Measurements from ENCODE around the gene RBM22. TPM values are rescaled to one million over a fixed set of nuclear protein-coding genes. Genes with fewer than 3 reads are reported as not detected.

Gene RBM22
- total RNA-seq, 2 donors from 2014 or later = 40.0 to 42.6 TPM

DNA sequence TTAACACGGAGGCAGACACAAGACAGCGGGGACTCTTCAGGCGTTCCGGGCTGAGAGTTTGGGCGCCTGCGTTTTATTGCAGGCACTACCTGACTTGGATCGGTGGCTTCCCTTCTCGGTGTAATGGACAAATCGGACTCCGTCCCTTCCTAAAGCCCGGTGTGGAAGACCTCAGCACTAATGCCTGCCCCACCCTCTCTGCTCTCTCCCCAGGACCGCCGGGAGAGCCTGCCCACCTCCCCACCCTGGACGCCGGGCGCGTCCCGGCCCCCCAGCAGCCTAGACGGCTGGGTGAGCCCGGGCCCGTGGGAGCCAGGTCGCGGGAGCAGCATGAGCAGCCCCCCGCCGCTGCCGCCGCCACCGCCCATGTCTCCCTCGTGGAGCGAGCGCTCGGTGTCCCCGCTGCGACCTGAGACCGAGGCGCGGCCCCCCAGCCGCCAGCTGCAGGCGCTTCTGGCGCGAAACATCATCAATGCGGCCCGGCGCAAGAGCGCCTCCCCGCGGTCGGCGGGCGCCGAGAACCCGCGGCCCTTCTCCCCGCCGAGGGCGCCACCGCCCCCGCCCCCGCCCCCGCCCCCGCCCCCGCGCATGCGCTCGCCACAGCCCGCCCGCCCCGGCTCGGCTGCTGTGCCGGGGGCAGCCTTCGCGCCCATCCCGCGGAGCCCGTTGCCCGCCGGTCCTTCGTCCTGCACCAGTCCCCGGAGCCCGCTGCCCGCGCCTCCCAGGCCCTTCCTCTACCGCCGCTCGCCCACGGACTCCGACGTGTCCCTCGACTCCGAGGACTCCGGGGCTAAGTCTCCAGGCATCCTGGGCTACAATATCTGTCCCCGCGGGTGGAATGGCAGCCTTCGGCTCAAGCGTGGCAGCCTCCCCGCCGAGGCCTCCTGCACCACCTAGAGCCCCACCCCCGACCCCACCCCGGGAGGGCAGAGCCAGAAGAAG lies 44.4 kb downstream of the RBM22 start:
- Histone ChIP-seq H3K9me3 (no peaks in the 10 kb centered on the region), H3K27me3 (no peaks in the 10 kb centered on the region)

GRCh38 chr5:150655221-150655620 lies 45.6 kb downstream of the RBM22 start:
- Histone ChIP-seq H3K36me3 (no peaks in the 10 kb centered on the region), H3K9me3 (no peaks in the 10 kb centered on the region), H3K27ac (no peak overlapping the region), H3K4me1 (no peaks in the 10 kb centered on the region), H3K9ac (ENCODE audit: low read depth in 2 of 2, low read length in 2 of 2) (no peak overlapping the region), H3K4me3 (no peak overlapping the region), H3K27me3 (no peaks in the 10 kb centered on the region)
- intact Hi-C loops (cut with DNase I) = loop anchor here (10.0 kb wide), 1 partner anchor 190 kb away; the partner anchor contains the start of gene IRGM
- no peak for TF ChIP-seq CTCF (IDR thresholded peaks at IDR 0.05)
- DNase-seq = peak; percentile 18

More for the DNA sequence above, 44.4 kb downstream of the RBM22 start:
- Histone ChIP-seq H3K9ac (ENCODE audit: low read depth in 2 of 2, low read length in 2 of 2) (peak overlapping the region; percentile 55 to 75), H3K4me1 (no peaks in the 10 kb centered on the region), H3K4me3 (peak overlapping the region; percentile 51), H3K27ac (no peak overlapping the region), H3K36me3 (no peaks in the 10 kb centered on the region)
- intact Hi-C loops (cut with DNase I) = loop anchor here (10.0 kb wide), 1 partner anchor 188 kb away; the partner anchor contains the start of gene IRGM
- TF ChIP-seq CTCF (IDR thresholded peaks at IDR 0.05) = peak; percentile 36
- peak; percentile 79 for DNase-seq

DNA sequence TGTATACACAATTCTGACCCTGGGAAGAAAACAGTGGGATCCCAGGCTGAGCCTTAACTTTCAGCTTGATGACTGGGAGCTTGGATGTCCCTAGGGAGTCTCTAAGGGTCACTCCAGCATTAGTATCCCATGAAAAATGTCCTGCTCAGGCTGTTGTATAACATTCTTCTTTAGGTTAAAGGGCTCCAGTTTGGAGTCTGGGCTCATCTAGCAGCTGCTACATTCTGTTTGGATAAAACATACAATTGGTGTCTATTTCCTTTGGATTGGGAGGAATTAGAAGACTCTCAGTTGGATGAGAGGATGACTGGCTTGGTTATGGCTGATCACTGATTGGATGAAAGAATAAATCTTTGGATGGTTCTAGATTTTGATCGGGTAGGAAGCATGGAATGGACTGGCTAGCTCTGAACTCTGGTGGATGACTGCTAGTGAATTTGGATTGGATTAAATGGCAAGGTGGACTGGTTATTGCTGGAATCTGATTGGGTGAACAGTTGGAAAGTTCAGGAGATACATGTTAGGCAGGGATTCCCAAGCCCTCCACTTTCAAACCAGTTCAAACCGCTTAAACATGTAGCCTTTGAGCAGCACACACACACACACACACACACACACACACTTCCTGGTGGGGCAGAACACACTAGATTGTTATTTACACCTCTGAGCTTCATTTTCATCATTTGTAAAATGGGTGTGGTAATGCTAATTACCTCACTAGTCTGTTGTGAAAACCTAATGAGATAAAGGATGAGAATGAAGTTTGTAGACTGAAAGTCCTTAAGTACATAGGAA lies 46.9 kb downstream of the RBM22 start:
- Histone ChIP-seq H3K36me3 (no peaks in the 10 kb centered on the region), H3K9ac (ENCODE audit: low read depth in 2 of 2, low read length in 2 of 2) (peak overlapping the region in 1 of 2 donors; percentile 34), H3K27me3 (no peaks in the 10 kb centered on the region), H3K9me3 (no peaks in the 10 kb centered on the region), H3K4me3 (no peak overlapping the region), H3K27ac (no peak overlapping the region), H3K4me1 (no peaks in the 10 kb centered on the region)
- intact Hi-C loops (cut with DNase I) = loop anchor here (10.0 kb wide), 1 partner anchor 191 kb away; the partner anchor contains the start of gene IRGM
- TF ChIP-seq CTCF (IDR thresholded peaks at IDR 0.05) = no peak
- no peak for DNase-seq

DNA sequence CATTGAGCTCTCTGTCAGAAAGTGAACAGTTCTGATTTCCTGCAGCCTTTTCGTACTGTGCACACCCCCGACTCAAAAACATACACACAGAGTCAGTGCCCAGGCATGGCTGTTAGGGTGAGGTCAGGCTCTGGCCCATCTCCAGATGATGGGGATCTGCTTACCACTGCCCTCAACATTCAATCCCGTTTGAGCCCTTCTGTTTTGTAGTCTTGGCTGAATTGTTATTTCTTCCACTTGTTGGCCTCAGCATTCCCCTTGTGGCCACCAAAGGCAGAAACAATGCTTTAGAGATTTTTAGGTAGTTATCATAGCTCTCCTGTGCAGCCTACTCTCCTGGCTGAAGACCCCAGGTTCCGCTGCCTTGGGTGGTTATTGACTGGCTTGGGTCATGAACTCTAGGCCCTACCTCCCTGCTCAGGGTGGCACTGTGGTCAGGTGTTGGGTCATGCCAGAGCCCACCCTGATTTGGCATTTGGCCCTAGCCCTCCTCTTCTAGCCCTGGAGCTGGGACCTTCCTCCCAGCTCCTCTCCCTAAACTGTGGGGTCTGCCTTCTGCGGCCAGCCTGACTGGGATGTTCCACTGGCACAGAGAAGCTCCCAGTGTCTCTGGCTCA lies 47.6 kb downstream of the RBM22 start:
- intact Hi-C loops (cut with DNase I) = loop anchor here (10.0 kb wide), 1 partner anchor 192 kb away; the partner anchor contains the start of gene IRGM
- no peak for DNase-seq
- Histone ChIP-seq H3K4me1 (no peaks in the 10 kb centered on the region), H3K27me3 (no peaks in the 10 kb centered on the region), H3K27ac (no peak overlapping the region), H3K9me3 (no peaks in the 10 kb centered on the region), H3K4me3 (no peak overlapping the region), H3K9ac (ENCODE audit: low read depth in 2 of 2, low read length in 2 of 2) (no peak overlapping the region), H3K36me3 (no peaks in the 10 kb centered on the region)
- no peak for TF ChIP-seq CTCF (IDR thresholded peaks at IDR 0.05)
